T47D (cell line): ENCODE measurements around the gene OLFML2B.

ENCODE experiments used
- DNase-seq, 2 experiments: peaks; one replicate each; pipeline versions ENCODE4 v3.0.0 to v3.0.0-alpha.2; 2011 to 2012; ENCODE audit warnings: low read depth in 1 of 2, low spot score in 1 of 2
- JUND ChIP-seq: IDR thresholded peaks from 2 replicates; pipeline ENCODE4 v1.6.1; 2012; ENCODE audit warnings: low read depth
- in situ Hi-C: cut with HindIII; loops from 2 replicates; pipeline ENCODE4 v1.10.0; 2016; ENCODE audit warnings: low sequenced_read_pairs, low pct_unique_long_range_greater_than_20kb

Gene OLFML2B

DNA sequence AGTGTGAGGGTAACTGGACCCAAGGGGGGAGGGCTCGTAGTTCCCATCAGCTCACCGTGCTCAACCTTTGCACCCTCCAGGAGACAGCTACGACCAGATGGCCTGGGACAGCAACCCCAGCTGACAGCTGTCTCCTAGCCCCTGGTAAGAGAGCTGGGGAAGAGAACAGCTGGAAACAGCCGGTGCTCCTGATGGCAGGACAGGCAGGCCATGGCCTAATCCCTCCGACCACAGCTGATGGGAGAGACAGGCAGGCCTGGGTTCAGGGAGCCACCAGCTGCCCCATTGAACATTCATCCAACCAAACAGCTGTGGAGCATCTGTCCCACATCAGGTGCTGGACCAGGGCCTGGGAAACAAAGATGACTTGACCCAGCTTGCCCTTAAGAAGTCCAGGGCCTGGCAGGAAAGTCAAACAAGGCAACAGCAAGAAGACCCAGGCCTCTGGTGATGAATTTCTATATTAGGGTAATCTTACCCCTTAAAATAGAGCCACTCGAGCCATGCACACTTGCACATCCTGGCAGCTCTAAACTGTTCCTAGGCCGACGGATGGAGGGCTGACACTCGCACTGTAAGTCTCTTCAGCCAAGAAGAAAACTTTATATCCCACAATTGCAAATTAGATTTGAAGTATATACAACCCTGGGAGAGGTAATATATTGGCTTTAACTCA, 12.2 kb downstream of the OLFML2B start:
- DNase-seq, result no peak
- in situ Hi-C loops, result no loop called here
- no peak for TF ChIP-seq JUND

DNA sequence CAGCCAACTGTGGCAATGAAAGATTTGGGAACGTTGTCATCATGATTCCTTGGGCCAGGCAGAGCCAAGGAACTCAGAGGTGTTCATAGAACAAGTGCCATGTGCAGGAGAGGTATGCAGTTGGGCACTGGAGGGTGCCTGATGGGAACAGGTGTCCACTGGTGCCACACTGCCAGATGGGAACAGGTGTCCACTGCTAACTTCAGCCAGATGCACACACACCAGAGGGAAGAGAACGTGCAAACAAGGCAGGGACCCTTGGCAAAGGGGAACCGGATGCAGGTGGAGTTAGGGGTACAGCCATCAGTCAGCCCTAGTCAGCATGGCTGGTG, 13.5 kb downstream of the OLFML2B start:
- no peak for TF ChIP-seq JUND
- DNase-seq, result no peak
- in situ Hi-C loops, result no loop called here

DNA sequence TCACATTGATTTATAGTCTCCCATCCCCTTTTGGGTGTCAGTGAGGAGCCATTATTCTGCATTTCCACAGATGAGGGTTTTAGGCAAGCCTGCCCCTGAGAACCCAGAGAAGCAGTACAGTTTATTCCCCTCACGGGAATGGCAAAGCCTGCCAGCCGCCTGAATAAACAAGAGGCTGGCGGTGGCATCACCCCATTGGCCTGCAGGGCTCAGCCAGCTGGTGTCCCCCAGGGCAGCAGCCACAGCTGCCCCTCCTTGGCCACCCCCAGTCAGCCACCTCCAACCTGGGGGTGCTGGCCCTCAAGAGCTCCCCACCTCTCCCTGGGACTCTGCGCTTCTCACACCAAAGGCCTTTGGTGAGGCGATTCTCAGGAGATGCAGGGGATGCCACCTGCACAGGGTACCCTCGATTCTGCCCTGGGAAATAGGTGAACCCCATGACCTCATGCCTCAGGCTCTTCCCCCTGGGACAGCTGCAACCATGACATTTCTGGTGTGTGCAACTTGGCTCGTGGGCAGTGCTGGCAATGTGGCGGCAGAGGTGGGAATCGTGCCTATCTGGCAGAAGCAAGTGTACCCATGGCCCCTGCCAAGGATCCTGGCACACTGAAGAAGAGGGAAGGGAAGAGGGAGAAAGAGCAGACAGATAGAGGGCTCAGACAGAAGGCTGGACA, 14.0 kb downstream of the OLFML2B start:
- DNase-seq, result no peak
- no peak for TF ChIP-seq JUND
- in situ Hi-C loops, result no loop called here

DNA sequence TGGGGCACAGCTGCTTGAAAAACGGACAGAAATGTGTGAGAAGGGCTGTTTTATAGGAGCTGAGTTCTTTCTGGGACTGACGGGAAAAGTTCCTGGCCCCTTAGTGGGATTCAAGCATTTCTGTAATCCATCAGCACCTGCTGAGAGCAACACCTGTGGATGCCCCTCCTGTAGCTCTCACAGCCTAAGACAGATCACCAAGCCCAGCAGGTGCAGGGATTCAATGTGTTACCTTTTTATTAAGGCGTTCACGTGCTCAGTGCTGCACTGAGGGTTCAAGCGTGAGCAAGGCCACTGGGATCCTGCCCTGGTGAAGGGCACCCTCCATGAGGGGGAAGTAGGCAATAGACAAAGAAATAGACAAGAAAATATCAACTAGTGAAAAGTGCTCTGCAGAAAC, 14.9 kb downstream of the OLFML2B start:
- in situ Hi-C loops, result no loop called here
- no peak for DNase-seq
- no peak for TF ChIP-seq JUND

DNA sequence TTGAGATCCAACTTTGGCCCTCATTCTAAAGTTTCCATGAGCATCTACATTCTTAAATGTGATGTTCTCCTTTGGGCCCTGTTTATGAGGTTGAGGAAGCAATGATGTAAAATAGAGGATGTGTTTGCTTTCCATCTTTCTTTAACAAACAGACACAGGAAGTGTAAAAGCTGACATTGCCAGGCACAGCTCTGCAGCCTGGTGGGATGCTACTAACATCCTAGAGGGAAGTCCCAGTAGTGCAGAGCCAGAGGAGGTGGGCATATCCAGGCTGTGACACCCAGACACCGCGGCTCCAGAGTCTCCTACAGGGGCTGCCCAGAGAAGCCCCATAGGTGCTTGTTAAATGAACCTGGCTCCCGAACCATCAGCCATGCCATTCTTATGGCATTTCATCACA, 16.2 kb downstream of the OLFML2B start:
- TF ChIP-seq JUND, result no peak

DNA sequence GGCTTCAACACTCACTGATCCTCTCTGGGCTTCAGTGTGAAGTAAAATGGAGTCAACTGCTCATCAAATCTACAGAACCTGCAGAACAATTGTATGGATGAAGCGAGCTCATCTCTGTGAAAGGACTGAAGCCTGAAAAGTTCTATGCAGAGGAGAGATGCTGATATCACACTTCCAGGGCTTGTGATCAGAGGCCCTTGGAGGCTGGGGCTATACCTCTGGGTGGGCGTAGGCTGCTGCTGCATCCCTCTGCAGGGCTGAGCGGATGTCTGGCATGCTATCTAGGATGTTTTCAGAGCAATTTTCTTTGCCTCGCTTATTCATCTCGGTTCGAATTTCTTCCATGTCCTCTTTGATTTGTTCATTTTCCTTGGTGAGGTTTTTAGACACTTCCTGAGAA, 17.6 kb downstream of the OLFML2B start:
- TF ChIP-seq JUND, result no peak
- no peak for DNase-seq
- in situ Hi-C loops, result no loop called here

More for the DNA sequence above, 16.2 kb downstream of the OLFML2B start:
- DNase-seq, result no peak
- in situ Hi-C loops, result no loop called here

DNA sequence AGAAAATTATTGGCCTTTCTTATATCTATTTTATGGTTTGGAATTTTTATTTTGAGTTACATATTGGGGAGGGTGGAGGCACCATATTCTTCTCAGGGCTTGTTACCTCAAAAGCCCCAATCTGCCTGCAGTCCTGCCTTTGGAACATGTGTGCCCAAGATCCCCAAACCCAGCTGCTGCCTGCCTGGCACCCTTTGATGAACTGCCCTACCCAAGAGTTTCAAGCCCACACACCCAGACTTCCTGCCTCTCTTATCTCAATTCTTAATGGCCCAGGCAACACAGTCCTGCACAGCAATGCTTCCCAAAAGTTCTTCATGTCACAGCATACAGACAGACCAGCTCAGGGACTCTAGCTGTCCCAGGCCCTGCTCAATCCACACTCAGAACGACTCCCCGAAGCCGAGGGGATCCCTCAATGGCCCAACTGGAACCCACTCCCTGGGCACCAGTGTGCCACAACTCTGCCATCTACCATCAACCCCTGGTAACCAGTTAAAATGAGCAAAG, 19.2 kb downstream of the OLFML2B start:
- DNase-seq, result no peak
- TF ChIP-seq JUND, result no peak
- in situ Hi-C loops, result no loop called here

DNA sequence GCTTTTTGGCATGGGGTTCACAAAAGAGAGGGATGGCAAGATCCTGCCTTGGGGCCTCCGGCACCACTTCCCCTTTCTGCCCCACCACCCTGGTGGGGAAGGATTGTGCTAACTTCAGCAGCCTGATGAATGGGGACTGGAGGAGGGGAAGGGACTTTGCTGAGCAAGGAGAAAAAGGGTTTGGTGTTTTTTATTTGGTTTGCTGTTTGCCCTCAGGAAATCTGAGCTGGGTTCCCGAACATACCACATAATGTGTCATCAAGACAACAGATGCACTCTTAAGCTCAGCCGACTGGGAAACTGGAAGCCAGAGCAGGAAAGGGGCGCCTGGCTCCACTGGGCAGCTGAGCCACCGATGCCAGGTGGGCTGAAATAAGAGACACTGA, 19.8 kb downstream of the OLFML2B start:
- no peak for TF ChIP-seq JUND
- DNase-seq, result peak in 1 of 2 experiments; percentile 54
- in situ Hi-C loops, result no loop called here

DNA sequence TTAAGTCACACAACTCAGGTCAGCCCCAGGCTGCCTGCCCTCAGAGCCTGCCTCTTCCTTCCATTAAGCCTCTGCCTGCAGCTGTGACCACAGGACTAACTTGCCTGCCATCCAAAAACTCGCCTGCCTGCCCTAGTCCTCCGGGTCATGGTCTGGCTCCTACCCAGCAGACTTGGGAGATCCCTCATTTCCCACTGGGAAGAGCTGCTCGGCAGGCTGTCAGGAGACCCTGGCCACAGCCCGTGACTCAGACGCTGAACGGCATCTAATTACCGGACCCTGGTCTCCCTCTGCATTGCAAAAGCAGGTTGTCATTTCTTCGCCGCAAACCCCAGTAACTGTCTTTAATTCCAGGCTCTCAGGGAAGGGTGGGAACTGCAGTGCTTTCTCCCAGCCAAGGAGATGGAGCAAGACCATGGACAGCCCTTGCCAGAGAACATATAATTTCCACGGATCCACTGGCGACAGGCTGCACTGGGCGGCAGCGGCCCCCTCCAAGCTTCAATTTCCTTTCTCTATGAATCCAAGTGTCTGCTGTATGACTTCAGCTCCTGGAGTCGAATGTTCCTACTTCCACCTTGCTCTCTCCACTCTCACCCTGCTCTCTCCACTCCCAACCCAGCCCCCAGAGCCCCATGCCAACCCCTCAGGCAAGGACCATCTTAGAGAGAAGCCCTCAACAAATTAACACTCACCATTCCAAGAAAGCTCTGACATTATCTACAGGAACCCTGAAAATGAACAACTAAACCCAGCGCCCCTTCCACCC, 20.4 kb downstream of the OLFML2B start:
- no peak for TF ChIP-seq JUND
- peak in 1 of 2 experiments; percentile 14 for DNase-seq
- in situ Hi-C loops, result no loop called here

DNA sequence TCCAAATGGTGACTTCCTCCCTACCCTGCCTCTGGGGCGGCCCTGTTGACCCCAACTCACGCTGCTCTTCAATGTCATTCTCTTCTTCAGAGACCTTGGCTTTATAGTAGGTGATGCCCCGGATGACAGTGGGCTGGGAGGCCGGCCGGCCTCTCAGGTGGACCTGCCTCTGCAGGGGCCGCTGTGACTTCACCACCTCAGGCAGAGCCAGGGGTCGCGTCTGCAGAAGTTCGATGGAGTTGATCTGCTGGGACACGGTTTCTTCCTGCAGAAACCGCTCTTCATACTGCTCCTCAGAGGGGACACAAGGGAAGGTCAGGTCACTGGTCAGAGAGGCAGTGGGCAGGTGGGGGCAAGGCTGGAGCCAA, 23.6 kb downstream of the OLFML2B start:
- in situ Hi-C loops, result no loop called here
- no peak for TF ChIP-seq JUND
- no peak for DNase-seq

DNA sequence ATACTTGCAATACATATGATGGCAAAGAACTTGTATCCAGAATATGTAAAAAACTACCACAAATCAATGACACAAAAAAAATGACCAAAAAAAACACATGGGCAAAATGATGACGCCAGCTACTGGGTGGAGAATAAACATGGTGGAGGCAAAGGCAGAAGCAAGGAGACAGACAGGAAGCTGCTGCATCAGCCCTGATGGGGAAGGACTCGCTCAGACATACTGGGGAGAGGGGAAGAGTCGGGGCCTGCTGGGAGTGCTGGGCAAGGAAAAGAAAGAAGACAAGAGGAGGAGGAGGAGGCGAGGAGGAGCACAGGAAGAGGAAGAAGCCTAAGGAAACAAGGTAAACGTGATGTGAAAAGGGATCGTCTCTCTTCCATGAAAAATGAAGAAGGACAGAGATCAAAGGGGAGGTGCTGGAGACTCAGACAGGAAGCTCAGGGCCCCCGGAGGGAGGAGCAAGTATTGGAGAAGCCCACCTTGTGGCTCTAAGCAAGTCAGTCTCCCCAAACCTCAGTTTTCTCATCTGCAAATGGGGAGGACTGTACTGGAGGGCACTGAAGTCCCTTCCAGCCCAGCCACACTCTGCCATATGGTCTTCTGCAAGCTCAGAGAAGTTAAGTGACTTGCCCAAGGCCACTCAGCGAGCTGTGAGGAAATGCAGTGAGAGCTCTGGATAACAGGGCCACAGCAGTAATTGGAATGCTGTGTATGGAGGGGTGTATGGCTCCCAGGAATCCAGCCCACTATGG, 24.2 kb downstream of the OLFML2B start:
- in situ Hi-C loops, result no loop called here
- DNase-seq, result no peak
- no peak for TF ChIP-seq JUND

DNA sequence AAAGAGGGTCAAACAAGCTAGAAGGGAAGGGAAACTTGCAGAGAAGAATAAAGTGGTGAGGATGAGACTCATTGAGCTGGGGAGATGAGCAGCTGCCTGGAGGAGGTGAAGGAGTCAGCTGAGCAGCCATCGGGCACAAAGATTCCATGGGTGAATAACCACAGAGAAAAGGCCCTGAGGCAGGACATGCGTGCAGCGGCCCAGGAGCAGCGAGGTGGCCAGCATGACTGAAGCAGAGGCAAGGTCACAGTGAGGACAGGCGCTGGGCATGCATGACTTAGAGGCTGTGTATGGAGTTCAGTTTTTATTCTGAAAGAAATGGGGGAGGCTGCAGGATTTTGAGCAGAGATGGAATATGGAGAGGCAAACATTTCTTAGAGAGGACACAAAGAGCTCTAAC, 24.9 kb downstream of the OLFML2B start:
- in situ Hi-C loops, result no loop called here
- TF ChIP-seq JUND, result no peak
- peak in 1 of 2 experiments; percentile 18 for DNase-seq

DNA sequence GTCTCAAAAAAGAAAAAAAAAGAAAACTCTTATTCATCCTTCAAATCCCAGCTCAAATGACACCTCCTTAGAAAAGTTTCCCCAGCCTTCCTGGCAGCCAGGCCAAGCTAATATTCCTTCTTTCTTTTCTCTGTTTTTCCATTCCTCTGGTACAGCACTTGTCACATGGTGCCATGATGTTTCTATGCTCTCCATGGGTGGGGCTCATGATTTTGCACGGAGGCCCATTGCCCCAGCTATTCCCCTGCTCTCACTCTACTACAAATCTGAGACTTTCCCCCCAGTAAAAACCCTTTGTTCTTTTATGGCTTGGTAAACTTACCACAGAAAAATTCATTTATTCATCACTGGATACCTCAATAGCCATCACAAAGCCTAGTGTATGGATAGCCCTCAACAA, 26.5 kb downstream of the OLFML2B start:
- in situ Hi-C loops, result no loop called here
- DNase-seq, result no peak
- TF ChIP-seq JUND, result no peak
